Measurements from ENCODE around the gene USP34. TPM values are rescaled to one million over a fixed set of nuclear protein-coding genes. Genes with fewer than 3 reads are reported as not detected.

The USP34 gene
- total and polyA plus RNA-seq, 7 experiments from 2014 or later = 15.3 to 186 (median 164) TPM

GRCh38 chr2:61252031-61252430, 218.9 kb downstream of the USP34 start:
- ATAC-seq (no peak), DNase-seq (no peak)
- ChIA-PET POLR2A (no interaction called here), CTCF (no interaction called here)
- Histone ChIP-seq H3K4me3 (ENCODE audit: low read length) (no peak overlapping the region), H3K27ac (ENCODE audit: low read depth, low read length) (no peak overlapping the region), H3K9me3 (ENCODE audit: control insufficient read depth in 2 of 3, low read length in 3 of 3) (no peaks in the 10 kb centered on the region), H3K27me3 (ENCODE audit: control insufficient read depth in 2 of 2, insufficient read depth in 2 of 2, low read length in 2 of 2) (no peaks in the 10 kb centered on the region), H3K36me3 (ENCODE audit: control insufficient read depth in 2 of 3, insufficient read depth in 3 of 3, low read length in 3 of 3) (peaks cover 7 to 41% (median 8%) of the 10 kb centered on the region in 3 experiments), H3K4me1 (ENCODE audit: control insufficient read depth in 2 of 2, insufficient read depth in 2 of 2, low read length in 2 of 2) (no peaks in the 10 kb centered on the region)
- intact Hi-C loops (cut with micrococcal nuclease) = no loop called here
- Mint-ChIP-seq H3K27me3 (no peaks in the 10 kb centered on the region), H3K27ac (peak overlapping the region in 3 of 9 donors; percentile 26 to 52 (median 28)), H3K36me3 (peaks cover 23 to 57% (median 39%) of the 10 kb centered on the region in 5 donors), H3K4me3 (no peak overlapping the region), H3K4me1 (peaks cover 0 to 6% (median 0%) of the 10 kb centered on the region in 7 donors), H3K9me3 (no peaks in the 10 kb centered on the region)

GRCh38 chr2:61249521-61250071, 221.3 kb downstream of the USP34 start:
- H3K4me1 ChIP-seq (ENCODE audit: control insufficient read depth in 2 of 2, insufficient read depth in 2 of 2, low read length in 2 of 2) = no peaks in the 10 kb centered on the region
- ATAC-seq (no peak), DNase-seq (no peak)
- intact Hi-C loops (cut with micrococcal nuclease) = no loop called here
- CTCF ChIA-PET = no interaction called here
- H3K4me3 Mint-ChIP-seq = no peak overlapping the region
- H3K4me3 ChIP-seq (ENCODE audit: low read length) = no peak overlapping the region
- H3K9me3 Mint-ChIP-seq = no peaks in the 10 kb centered on the region
- no peaks in the 10 kb centered on the region for H3K9me3 ChIP-seq (ENCODE audit: control insufficient read depth in 2 of 3, low read length in 3 of 3)
- no peak overlapping the region for H3K27ac Mint-ChIP-seq
- H3K4me1 Mint-ChIP-seq = peaks cover 0 to 6% (median 0%) of the 10 kb centered on the region in 7 donors
- POLR2A ChIA-PET = no interaction called here
- peaks cover 0 to 29% (median 3%) of the 10 kb centered on the region in 3 experiments for H3K36me3 ChIP-seq (ENCODE audit: control insufficient read depth in 2 of 3, insufficient read depth in 3 of 3, low read length in 3 of 3)
- H3K27me3 ChIP-seq (ENCODE audit: control insufficient read depth in 2 of 2, insufficient read depth in 2 of 2, low read length in 2 of 2) = no peaks in the 10 kb centered on the region
- H3K27me3 Mint-ChIP-seq = no peaks in the 10 kb centered on the region
- H3K36me3 Mint-ChIP-seq = peaks cover 16 to 59% (median 33%) of the 10 kb centered on the region in 5 donors
- no peak overlapping the region for H3K27ac ChIP-seq (ENCODE audit: low read depth, low read length)

DNA sequence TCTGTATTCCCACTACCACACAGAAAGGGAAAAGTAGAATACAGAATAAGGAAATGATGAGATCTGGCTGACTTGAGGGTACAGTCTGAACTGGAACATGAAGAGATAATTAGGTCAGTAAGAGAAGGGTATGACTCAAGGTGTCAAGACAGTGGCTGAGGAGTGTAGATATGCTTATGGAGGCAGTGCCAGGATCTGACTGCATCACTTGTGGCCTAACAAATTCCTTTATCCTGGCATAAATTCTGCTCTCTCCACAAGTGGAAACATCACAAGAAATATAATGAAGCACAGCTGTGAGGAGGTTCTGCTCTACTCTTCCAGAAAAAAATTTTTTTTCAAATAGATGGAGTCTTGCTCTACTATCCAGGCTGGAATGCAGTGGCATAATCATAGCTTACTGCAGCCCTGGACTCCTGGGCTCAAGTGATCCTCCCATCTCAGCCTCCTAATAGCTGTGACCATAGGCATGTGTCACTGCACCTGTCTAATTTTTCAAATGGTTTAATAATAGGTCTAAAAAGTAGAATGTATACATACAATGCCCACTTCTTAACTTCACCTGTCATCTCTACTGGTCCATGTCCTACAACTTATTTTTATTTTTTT, 223.6 kb downstream of the USP34 start:
- H3K9me3 ChIP-seq (ENCODE audit: control insufficient read depth in 2 of 3, low read length in 3 of 3) = no peaks in the 10 kb centered on the region
- ChIA-PET POLR2A (interaction anchor here (0.7 kb wide), 2 partner anchors 53 to 70 kb away, joined by 4 read pairs; no protein-coding TSS in a partner anchor), CTCF (interaction anchor here (0.6 kb wide), 1 partner anchor 152 kb away, joined by 4 read pairs; no protein-coding TSS in a partner anchor)
- Mint-ChIP-seq H3K36me3 (peaks cover 9 to 60% (median 29%) of the 10 kb centered on the region in 5 donors), H3K9me3 (no peaks in the 10 kb centered on the region), H3K4me3 (no peak overlapping the region), H3K4me1 (peaks cover 0 to 5% (median 0%) of the 10 kb centered on the region in 7 donors), H3K27ac (peak overlapping the region in 1 of 9 donors; percentile 49), H3K27me3 (no peaks in the 10 kb centered on the region)
- intact Hi-C loops (cut with micrococcal nuclease) = no loop called here
- no peaks in the 10 kb centered on the region for H3K4me1 ChIP-seq (ENCODE audit: control insufficient read depth in 2 of 2, insufficient read depth in 2 of 2, low read length in 2 of 2)
- ATAC-seq (no peak), DNase-seq (no peak)
- H3K36me3 ChIP-seq (ENCODE audit: control insufficient read depth in 2 of 3, insufficient read depth in 3 of 3, low read length in 3 of 3) = peaks cover 0 to 40% (median 5%) of the 10 kb centered on the region in 3 experiments
- H3K4me3 ChIP-seq (ENCODE audit: low read length) = no peak overlapping the region
- no peaks in the 10 kb centered on the region for H3K27me3 ChIP-seq (ENCODE audit: control insufficient read depth in 2 of 2, insufficient read depth in 2 of 2, low read length in 2 of 2)
- H3K27ac ChIP-seq (ENCODE audit: low read depth, low read length) = no peak overlapping the region

GRCh38 chr2:61244694-61245093, 226.2 kb downstream of the USP34 start:
- Histone ChIP-seq H3K9me3 (ENCODE audit: control insufficient read depth in 2 of 3, low read length in 3 of 3) (no peaks in the 10 kb centered on the region), H3K4me1 (ENCODE audit: control insufficient read depth in 2 of 2, insufficient read depth in 2 of 2, low read length in 2 of 2) (no peaks in the 10 kb centered on the region), H3K27ac (ENCODE audit: low read depth, low read length) (no peak overlapping the region), H3K27me3 (ENCODE audit: control insufficient read depth in 2 of 2, insufficient read depth in 2 of 2, low read length in 2 of 2) (no peaks in the 10 kb centered on the region), H3K36me3 (ENCODE audit: control insufficient read depth in 2 of 3, insufficient read depth in 3 of 3, low read length in 3 of 3) (peaks cover 2 to 53% (median 5%) of the 10 kb centered on the region in 3 experiments), H3K4me3 (ENCODE audit: low read length) (no peak overlapping the region)
- Mint-ChIP-seq H3K9me3 (no peaks in the 10 kb centered on the region), H3K27ac (peak overlapping the region in 1 of 9 donors; percentile 64), H3K27me3 (no peaks in the 10 kb centered on the region), H3K4me1 (peaks cover 0 to 8% (median 4%) of the 10 kb centered on the region in 7 donors), H3K4me3 (no peak overlapping the region), H3K36me3 (peaks cover 12 to 66% (median 39%) of the 10 kb centered on the region in 5 donors)
- ATAC-seq = no peak
- no peak for DNase-seq
- intact Hi-C loops (cut with micrococcal nuclease) = no loop called here
- POLR2A ChIA-PET = no interaction called here
- CTCF ChIA-PET = no interaction called here

GRCh38 chr2:61241266-61241665, 229.6 kb downstream of the USP34 start:
- Mint-ChIP-seq H3K27me3 (no peaks in the 10 kb centered on the region), H3K4me3 (no peak overlapping the region), H3K4me1 (peaks cover 11 to 23% (median 20%) of the 10 kb centered on the region in 7 donors), H3K27ac (peak overlapping the region in 2 of 9 donors; percentile 15 to 21), H3K36me3 (peaks cover 6 to 54% (median 34%) of the 10 kb centered on the region in 5 donors), H3K9me3 (no peaks in the 10 kb centered on the region)
- H3K27ac ChIP-seq (ENCODE audit: low read depth, low read length) = no peak overlapping the region
- peaks cover 2 to 35% (median 5%) of the 10 kb centered on the region in 3 experiments for H3K36me3 ChIP-seq (ENCODE audit: control insufficient read depth in 2 of 3, insufficient read depth in 3 of 3, low read length in 3 of 3)
- H3K9me3 ChIP-seq (ENCODE audit: control insufficient read depth in 2 of 3, low read length in 3 of 3) = no peaks in the 10 kb centered on the region
- DNase-seq = no peak
- peaks cover 9 to 13% of the 10 kb centered on the region in 2 donors for H3K4me1 ChIP-seq (ENCODE audit: control insufficient read depth in 2 of 2, insufficient read depth in 2 of 2, low read length in 2 of 2)
- ChIA-PET POLR2A (no interaction called here), CTCF (no interaction called here)
- ATAC-seq = no peak
- no peaks in the 10 kb centered on the region for H3K27me3 ChIP-seq (ENCODE audit: control insufficient read depth in 2 of 2, insufficient read depth in 2 of 2, low read length in 2 of 2)
- no peak overlapping the region for H3K4me3 ChIP-seq (ENCODE audit: low read length)
- intact Hi-C loops (cut with micrococcal nuclease) = no loop called here

DNA sequence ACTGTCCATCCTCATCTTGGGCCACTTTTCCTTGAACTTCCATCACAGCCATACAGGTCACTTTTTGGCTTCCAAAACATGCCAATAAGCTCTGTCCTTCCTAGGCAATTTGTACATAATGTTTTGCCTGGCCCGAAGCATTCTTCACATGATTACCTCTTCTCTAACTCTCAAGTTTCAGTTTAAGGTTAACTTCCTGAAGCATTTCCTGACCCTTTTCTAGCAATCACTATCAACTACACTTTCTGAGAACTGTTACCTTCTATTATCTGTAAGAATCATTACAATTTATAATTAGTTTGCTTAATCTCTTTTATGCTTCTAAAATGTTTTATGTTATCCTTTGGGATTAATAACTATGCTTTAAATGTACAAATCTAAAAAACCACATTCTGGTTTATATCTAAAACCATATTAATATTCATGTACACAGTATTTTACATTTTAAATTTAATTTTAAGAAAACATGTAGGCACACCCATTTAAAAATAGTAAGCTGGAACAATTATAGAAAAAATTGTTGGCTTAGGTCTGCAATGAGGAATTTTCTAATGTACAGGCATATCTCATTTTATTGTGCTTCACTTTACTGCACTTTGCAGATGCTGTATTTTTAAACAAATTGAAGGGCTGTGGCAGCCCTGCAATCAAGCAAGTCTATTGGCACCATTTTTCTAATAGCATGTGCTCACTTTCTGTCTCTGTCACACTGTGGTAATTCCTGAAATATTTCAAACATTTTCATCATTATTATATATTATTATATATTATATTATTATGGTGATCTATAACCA, 232.5 kb downstream of the USP34 start:
- H3K27ac ChIP-seq (ENCODE audit: low read depth, low read length) = no peak overlapping the region
- H3K27ac Mint-ChIP-seq = peak overlapping the region; percentile 13 to 94 (median 77)
- H3K9me3 Mint-ChIP-seq = no peaks in the 10 kb centered on the region
- H3K9me3 ChIP-seq (ENCODE audit: control insufficient read depth in 2 of 3, low read length in 3 of 3) = no peaks in the 10 kb centered on the region
- CTCF ChIA-PET = interaction anchor here (0.7 kb wide), 1 partner anchor 103 kb away, joined by 3 read pairs; no protein-coding TSS in a partner anchor
- POLR2A ChIA-PET = no interaction called here
- no peaks in the 10 kb centered on the region for H3K27me3 ChIP-seq (ENCODE audit: control insufficient read depth in 2 of 2, insufficient read depth in 2 of 2, low read length in 2 of 2)
- H3K27me3 Mint-ChIP-seq = no peaks in the 10 kb centered on the region
- peaks cover 9 to 43% (median 28%) of the 10 kb centered on the region in 5 donors for H3K36me3 Mint-ChIP-seq
- no peak overlapping the region for H3K4me3 ChIP-seq (ENCODE audit: low read length)
- peak overlapping the region in 4 of 10 donors; percentile 2 to 83 (median 21) for H3K4me3 Mint-ChIP-seq
- H3K4me1 Mint-ChIP-seq = peaks cover 11 to 24% (median 20%) of the 10 kb centered on the region in 7 donors
- peaks cover 0 to 30% (median 2%) of the 10 kb centered on the region in 3 experiments for H3K36me3 ChIP-seq (ENCODE audit: control insufficient read depth in 2 of 3, insufficient read depth in 3 of 3, low read length in 3 of 3)
- DNase-seq (no peak), ATAC-seq (no peak)
- intact Hi-C loops (cut with micrococcal nuclease) = no loop called here
- H3K4me1 ChIP-seq (ENCODE audit: control insufficient read depth in 2 of 2, insufficient read depth in 2 of 2, low read length in 2 of 2) = peaks cover 9 to 13% of the 10 kb centered on the region in 2 donors

All from naive thymus-derived CD4-positive, alpha-beta T cell (primary cell).